Tongue (tissue), 3 donors: ENCODE measurements around the gene HIGD2B. TPM values are rescaled to one million over a fixed set of nuclear protein-coding genes. Genes with fewer than 3 reads are reported as not detected.
"Not testable (repeated sequence)": the region's sequence is repeated elsewhere in the genome, so short reads cannot be mapped to it uniquely, and the experiment has no call there.

Source experiments
- DNase-seq: peaks from one replicate; pipeline ENCODE4 v3.0.0-alpha.2; 2015
- small RNA-seq: library from RNA; depleted of rRNA; stranded (forward); fragments of <200 nt; gene quantifications from one replicate; pipeline ENCODE3, GENCODE V24; 2014; ENCODE audit warnings: low replicate concordance
- total RNA-seq: library from RNA; depleted of rRNA; stranded (reverse); fragments of >200 nt; gene quantifications from one replicate; pipeline ENCODE4 v1.2.3, GENCODE V29; 2014

Gene HIGD2B
- total RNA-seq, 1 donor from 2014 or later: not detected

- DNase-seq: no peak
Measured at GRCh38 chr15:72676838-72677237, 9.1 kb downstream of the HIGD2B start.

- DNase-seq: no peak
Measured at GRCh38 chr15:72671525-72671924, 14.5 kb downstream of the HIGD2B start.

DNA sequence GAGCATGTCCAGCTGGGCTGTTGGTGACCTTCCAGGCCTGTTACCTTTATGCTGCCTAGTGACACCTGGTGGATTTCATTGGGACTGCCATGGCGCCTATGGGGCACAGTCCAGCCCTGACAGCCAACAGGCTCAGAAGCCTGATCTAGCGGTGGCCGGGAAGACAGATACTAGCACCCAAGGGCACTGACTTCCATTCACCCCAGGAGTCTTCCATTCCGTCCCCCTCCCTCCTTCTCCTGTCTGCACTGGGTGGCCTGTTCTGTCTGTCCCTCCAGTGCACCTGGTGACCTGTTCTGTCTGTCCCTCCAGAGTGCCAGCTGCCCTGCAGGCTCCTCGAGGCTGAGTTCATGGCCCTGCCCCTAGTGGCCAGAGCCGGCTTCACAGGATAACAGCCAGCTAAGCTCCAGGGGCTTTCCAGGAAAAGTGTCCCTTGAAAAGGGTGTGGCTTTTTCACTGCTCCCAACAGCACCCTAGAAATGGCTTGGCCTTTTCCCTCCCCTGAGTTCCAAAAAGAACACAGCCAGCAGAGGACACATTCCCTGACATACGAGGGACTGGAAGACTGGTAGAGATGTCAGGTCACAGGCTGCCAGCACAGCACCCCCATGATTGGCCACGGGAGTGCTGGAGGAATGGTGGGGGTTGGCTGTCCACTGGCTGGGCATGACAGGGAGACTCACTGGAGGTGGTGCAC is 15.2 kb downstream of the HIGD2B start:
- DNase-seq: peak; percentile 73

DNA sequence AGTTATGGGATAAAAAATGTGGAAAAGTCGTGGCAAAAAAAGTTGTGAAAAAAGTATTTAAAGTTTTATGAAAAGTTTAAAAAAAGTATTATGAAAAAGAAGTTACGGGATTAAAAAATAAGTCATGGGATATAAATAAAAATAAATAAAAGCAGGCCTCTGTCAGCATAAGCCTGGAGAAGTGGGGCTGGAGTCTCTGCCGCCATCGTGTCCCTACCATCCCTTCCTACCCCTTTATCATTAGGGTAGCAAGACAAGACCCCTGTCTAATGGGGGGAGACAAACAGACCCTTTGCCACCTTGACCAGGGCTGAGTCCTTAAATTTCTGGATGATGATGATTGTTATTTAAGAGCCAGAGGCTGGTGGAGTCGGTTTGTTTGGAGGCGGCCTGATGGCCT is 16.2 kb downstream of the HIGD2B start:
- DNase-seq: not testable (repeated sequence)

DNA sequence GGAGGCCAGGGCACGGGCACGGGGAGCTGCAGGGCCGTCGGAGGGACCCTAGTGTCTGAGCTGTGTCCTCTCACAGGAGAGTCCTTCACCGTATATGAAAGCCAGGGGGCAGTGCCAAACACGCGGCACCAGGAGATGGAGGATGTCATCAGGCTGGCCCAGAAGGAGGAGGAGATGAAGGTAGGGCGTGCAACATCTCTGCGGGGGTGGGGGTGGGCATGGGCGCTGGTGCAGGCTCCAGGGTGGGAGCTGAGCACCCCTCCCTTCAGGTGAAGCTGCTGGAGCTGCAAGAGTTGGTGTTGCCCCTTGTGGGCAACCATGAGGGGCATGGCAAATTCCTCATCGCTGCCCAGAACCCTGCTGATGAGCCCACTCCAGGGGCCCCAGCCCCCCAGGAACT is 20.3 kb downstream of the HIGD2B start:
- DNase-seq: not testable (repeated sequence)

DNA sequence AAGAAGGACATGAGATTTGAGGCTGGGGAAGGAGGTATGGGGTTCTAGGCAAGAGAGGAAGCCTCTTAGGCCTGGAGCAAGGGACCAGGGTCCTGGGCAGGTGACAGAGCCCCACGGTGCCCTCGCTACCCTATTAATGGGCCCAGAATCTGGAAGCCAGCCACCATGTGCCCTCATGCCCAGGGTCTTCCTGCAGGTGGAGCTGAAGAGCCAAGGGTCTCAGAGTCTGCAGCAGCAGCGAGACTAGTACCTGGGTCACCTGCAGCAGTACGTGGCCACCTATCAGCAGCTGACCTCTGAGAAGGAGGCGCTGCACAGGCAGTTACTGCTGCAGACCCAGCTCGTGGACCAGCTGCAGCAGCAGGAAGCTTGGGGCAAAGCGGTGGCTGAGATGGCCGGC is 22.1 kb downstream of the HIGD2B start:
- not testable (repeated sequence) for DNase-seq

DNA sequence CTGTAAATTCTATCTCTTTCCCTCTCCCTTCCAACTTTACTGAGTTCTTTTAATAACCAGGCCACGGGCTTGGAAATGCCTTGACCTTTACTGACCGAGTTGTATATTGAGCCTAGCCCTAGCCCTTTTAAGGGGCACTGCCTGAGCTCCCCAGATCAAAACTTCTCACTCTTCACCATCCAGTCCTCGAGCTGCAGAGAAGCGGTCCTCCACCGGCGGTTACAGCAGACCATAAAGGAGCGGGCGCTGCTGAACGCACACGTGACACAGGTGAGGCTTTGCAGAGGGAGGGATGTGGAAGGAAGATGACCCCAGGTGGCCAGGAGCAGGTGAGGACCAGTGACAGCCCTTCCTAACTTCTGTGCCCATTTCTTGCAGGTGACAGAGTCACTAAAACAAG is 24.9 kb downstream of the HIGD2B start:
- DNase-seq: not testable (repeated sequence)

GRCh38 chr15:72656014-72656413 is 30.0 kb downstream of the HIGD2B start:
- DNase-seq: not testable (repeated sequence)

DNA sequence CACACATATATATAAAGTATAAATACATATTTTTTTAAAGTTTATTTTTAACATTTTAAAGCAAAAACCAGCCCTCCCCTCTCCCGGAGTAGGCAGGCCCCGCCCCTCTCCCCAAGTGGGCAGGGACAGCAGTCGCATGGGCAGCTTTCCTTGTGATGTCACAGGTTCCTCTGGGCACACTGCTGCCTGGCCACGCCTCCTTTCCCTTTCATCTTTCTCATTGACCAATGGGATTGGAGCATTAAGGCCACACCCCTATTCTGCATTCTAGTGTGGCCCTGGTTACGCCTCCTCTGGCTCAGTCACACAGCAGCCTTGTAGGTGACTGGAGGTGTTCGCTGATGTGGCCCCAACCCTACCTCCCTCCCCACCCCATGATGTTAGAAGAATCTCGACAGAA is 31.6 kb downstream of the HIGD2B start, which contains the start of gene GOLGA6B:
TSS of gene GOLGA6B (plus strand) at position 301 of the 400 bp plus-strand sequence. CDS start at position 342, 41 bp downstream.
- not testable (repeated sequence) for DNase-seq

- not testable (repeated sequence) for DNase-seq
Measured at GRCh38 chr15:72648631-72649253, 37.2 kb downstream of the HIGD2B start.

GRCh38 chr15:72642271-72642670 is 43.7 kb downstream of the HIGD2B start:
- not testable (repeated sequence) for DNase-seq

DNA sequence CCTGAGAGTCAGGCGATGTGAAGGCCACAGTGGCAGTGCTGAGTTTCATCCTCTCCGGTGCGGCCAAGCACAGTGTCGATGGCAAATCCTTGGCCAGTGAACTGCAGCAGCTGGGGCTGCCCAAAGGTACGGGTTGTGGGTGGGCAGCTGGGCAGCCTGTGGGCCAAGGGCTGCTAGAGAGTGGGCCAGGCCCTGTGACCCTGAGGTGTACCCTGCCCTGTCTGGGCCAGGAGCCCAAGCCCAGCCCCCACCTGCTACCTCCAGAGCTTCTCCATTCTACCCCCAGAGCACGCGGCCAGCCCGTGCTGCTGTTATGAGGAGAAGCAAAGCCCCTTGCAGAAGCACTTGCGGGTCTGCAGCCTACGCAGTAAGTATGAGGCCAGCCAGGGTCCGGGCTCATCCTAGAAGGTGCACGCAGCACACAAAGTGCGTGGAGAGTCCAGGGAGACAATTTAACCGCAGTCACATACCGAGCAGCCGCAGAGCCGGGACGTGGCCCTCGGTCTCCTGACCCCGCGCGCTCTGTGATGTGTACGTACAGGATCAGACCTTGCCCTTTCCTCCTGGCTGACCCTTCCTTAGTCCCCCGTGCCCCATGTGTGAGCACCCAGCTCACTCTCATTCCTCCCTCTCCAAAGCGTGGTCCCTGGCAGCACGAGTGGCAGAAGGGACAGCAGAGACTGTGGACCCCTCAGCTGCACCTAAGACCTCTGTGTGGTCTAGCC is 46.1 kb downstream of the HIGD2B start:
- DNase-seq: not testable (repeated sequence)

- DNase-seq: peak; percentile 94
Measured at GRCh38 chr15:72636519-72637282, 49.3 kb downstream of the HIGD2B start.

GRCh38 chr15:72629068-72629570 is 56.9 kb downstream of the HIGD2B start:
- not testable (repeated sequence) for DNase-seq

GRCh38 chr15:72628249-72629067 is 57.5 kb downstream of the HIGD2B start:
- not testable (repeated sequence) for DNase-seq

DNA sequence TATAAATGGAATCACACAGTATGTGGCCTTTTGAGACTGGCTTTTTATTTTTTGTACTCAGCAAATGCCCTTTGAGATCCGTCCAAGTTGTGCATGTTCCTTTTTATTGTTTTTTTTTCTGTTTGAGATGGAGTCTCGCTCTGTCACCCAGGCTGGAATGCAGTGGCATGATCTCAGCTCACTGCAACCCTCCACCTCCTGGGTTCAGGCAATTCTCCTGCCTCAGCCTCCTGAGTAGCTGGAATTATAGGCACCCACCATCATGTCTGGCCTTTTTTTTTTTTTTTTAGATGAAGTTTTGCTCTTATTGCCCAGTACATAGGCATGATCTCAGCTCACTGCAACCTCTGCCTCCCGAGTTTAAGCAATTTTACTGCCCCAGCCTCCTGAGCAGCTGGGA is 59.8 kb downstream of the HIGD2B start:
- not testable (repeated sequence) for DNase-seq

Small RNA genes within 50 kb of the gene (small RNA-seq; reads per million reads assigned to genes)
- gene RN7SL853P: not detected

Other genes starting within 250 kb of the HIGD2B start
- 70.5 TPM for gene ARIH1, start 211.9 kb downstream of the HIGD2B start, total RNA-seq
- 0.21 TPM for gene GOLGA6B, start 31.5 kb downstream of the HIGD2B start, total RNA-seq
- 45.5 TPM for gene BBS4, start within 50 bp of the HIGD2B start, total RNA-seq
- 40.5 TPM for gene ADPGK, start 97.6 kb upstream of the HIGD2B start, total RNA-seq